Natural killer cell (primary cell): ENCODE results near the gene GGNBP2. TPM values are rescaled to one million over a fixed set of nuclear protein-coding genes. Genes with fewer than 3 reads are reported as not detected.

Source experiments
- ATAC-seq, 3 donors: fragments of 150-1000 bp in 2 of 3; fragments of 200-7000 bp in 1 of 3; cut with Tn5 transposase; 1 replicate in 1 of 3; 2 replicates in 2 of 3; pipeline ENCODE4 v1.10.0; 2021; ENCODE audit warnings: mild to moderate bottlenecking in 2 of 3, moderate library complexity in 2 of 3
- DNase-seq, 2 donors: peaks; one replicate each; pipeline versions ENCODE4 v3.0.0 to v3.0.0-alpha.2; 2013 to 2021; ENCODE audit warnings: mixed read lengths in 1 of 2
- H3K27ac ChIP-seq: one replicate; pipeline ENCODE4 v1.5.1; 2013; ENCODE audit warnings: mild to moderate bottlenecking, low read length
- H3K27me3 ChIP-seq: one replicate; pipeline ENCODE4 v1.6.1; 2013; ENCODE audit warnings: low read length; ENCODE audit not compliant: control insufficient read depth, insufficient read depth
- H3K36me3 ChIP-seq: one replicate; pipeline ENCODE4 v1.6.1; 2013; ENCODE audit warnings: low read length; ENCODE audit not compliant: control insufficient read depth, insufficient read depth
- H3K4me1 ChIP-seq: one replicate; pipeline ENCODE4 v1.6.1; 2013; ENCODE audit warnings: low read length; ENCODE audit not compliant: control insufficient read depth, insufficient read depth
- H3K4me3 ChIP-seq: one replicate; pipeline ENCODE4 v1.5.1; 2013; ENCODE audit warnings: low read length
- H3K9me3 ChIP-seq: one replicate; pipeline ENCODE4 v1.6.1; 2013; ENCODE audit warnings: low read length; ENCODE audit not compliant: control insufficient read depth, insufficient read depth
- H3K27ac Mint-ChIP-seq, 2 donors: one replicate each; pipeline ENCODE4 v1.8.0; 2022; ENCODE audit warnings: mild to moderate bottlenecking in 2 of 2, mixed read lengths in 2 of 2, moderate library complexity in 1 of 2
- H3K27me3 Mint-ChIP-seq, 2 donors: one replicate each; pipeline ENCODE4 v1.8.0; 2022; ENCODE audit warnings: low read depth in 2 of 2, mixed read lengths in 2 of 2
- H3K36me3 Mint-ChIP-seq: one replicate; pipeline ENCODE4 v1.8.0; 2022; ENCODE audit warnings: mixed read lengths
- H3K4me1 Mint-ChIP-seq, 2 donors: one replicate each; pipeline ENCODE4 v1.8.0; 2022; ENCODE audit warnings: mixed read lengths in 2 of 2
- H3K4me3 Mint-ChIP-seq: one replicate; pipeline ENCODE4 v1.8.0; 2022; ENCODE audit warnings: mild to moderate bottlenecking, moderate library complexity, mixed read lengths
- H3K9me3 Mint-ChIP-seq, 2 donors: one replicate each; pipeline ENCODE4 v1.8.0; 2022; ENCODE audit warnings: mixed read lengths in 2 of 2
- CTCF ChIP-seq: fragments of 200-600 bp; IDR thresholded peaks from one replicate; pipeline ENCODE4 v1.8.0; 2022; ENCODE audit warnings: antibody characterized with exemption
- WGBS: methylation state at CpG from one replicate; pipeline ENCODE4 v1.1.7; 2013; ENCODE audit warnings: missing lambda C conversion rate; ENCODE audit not compliant: insufficient coverage; 5-methylcytosine and 5-hydroxymethylcytosine counted together
- intact Hi-C: fragments of 100-400 bp; cut with micrococcal nuclease; formaldehyde crosslinking; loops from one replicate; pipeline ENCODE4 v1.14.2; 2022
- total RNA-seq, 4 donors: library from RNA; stranded (reverse); fragments of 120-200 nt in 1 of 4; gene quantifications; one replicate each; pipeline versions ENCODE4 v1.2.3 to v1.2.4, GENCODE V29; 2013 to 2022

Gene GGNBP2
- total RNA-seq, 3 donors from 2014 or later (not counting 1 experiment from before 2014, with no cell fraction given) = 183 to 233 (median 197) TPM

GRCh38 chr17:36547776-36548175 lies 3.1 kb downstream of the GGNBP2 start:
- peaks cover 9% of the 10 kb centered on the region for H3K36me3 ChIP-seq
- Mint-ChIP-seq H3K27ac (peak overlapping the region; percentile 39 to 98), H3K36me3 (no peaks in the 10 kb centered on the region), H3K4me3 (peak overlapping the region; percentile 9), H3K4me1 (peaks cover 39 to 46% of the 10 kb centered on the region in 2 donors), H3K9me3 (no peaks in the 10 kb centered on the region), H3K27me3 (no peaks in the 10 kb centered on the region)
- H3K27ac ChIP-seq = peak overlapping the region; percentile 20
- TF ChIP-seq CTCF = no peak
- no peak for ATAC-seq
- intact Hi-C loops = loop anchor here (10.0 kb wide), 1 partner anchor 57 kb away; the partner anchor contains the start of gene MRM1
- H3K4me3 ChIP-seq = no peak overlapping the region
- no peak for DNase-seq
- H3K9me3 ChIP-seq = no peaks in the 10 kb centered on the region
- no peaks in the 10 kb centered on the region for H3K27me3 ChIP-seq
- H3K4me1 ChIP-seq = peaks cover 39% of the 10 kb centered on the region

GRCh38 chr17:36550491-36551417 lies 6.0 kb downstream of the GGNBP2 start:
- intact Hi-C loops = no loop called here
- 49% methylated on average over 8 of the region's 8 CpGs for WGBS

GRCh38 chr17:36553459-36553858 lies 8.7 kb downstream of the GGNBP2 start:
- Histone ChIP-seq H3K4me1 (peaks cover 28% of the 10 kb centered on the region), H3K9me3 (no peaks in the 10 kb centered on the region), H3K27me3 (no peaks in the 10 kb centered on the region), H3K4me3 (no peak overlapping the region), H3K27ac (no peak overlapping the region), H3K36me3 (peaks cover 32% of the 10 kb centered on the region)
- Mint-ChIP-seq H3K27ac (peak overlapping the region; percentile 35 to 64), H3K27me3 (no peaks in the 10 kb centered on the region), H3K4me3 (no peak overlapping the region), H3K36me3 (peaks cover 10% of the 10 kb centered on the region), H3K4me1 (peaks cover 42 to 50% of the 10 kb centered on the region in 2 donors), H3K9me3 (no peaks in the 10 kb centered on the region)
- WGBS = 34% methylated on average over 2 of the region's 3 CpGs
- intact Hi-C loops = no loop called here
- TF ChIP-seq CTCF = no peak
- no peak for ATAC-seq
- peak in 1 of 2 donors; percentile 41 for DNase-seq

More at GRCh38 chr17:36550491-36551417, 6.0 kb downstream of the GGNBP2 start:
- H3K27ac Mint-ChIP-seq = peak overlapping the region; percentile 70 to 76
- H3K27me3 ChIP-seq = no peaks in the 10 kb centered on the region
- ATAC-seq (peak in 1 of 3 donors; percentile 4), DNase-seq (peak in 1 of 2 donors; percentile 54)
- TF ChIP-seq CTCF = no peak
- H3K9me3 Mint-ChIP-seq = no peaks in the 10 kb centered on the region
- no peaks in the 10 kb centered on the region for H3K36me3 Mint-ChIP-seq
- peak overlapping the region; percentile 39 for H3K4me3 Mint-ChIP-seq
- no peak overlapping the region for H3K27ac ChIP-seq
- peaks cover 21% of the 10 kb centered on the region for H3K36me3 ChIP-seq
- H3K27me3 Mint-ChIP-seq = no peaks in the 10 kb centered on the region
- peaks cover 46 to 54% of the 10 kb centered on the region in 2 donors for H3K4me1 Mint-ChIP-seq
- peaks cover 33% of the 10 kb centered on the region for H3K4me1 ChIP-seq
- H3K4me3 ChIP-seq = no peak overlapping the region
- no peaks in the 10 kb centered on the region for H3K9me3 ChIP-seq
